Nephron (organoid): ENCODE measurements around the gene EEF1A1.

Experiments used
- H3K27ac Mint-ChIP-seq, 3 experiments: 2 replicates each; pipeline ENCODE4 v1.8.0; 2020; ENCODE audit warnings: mixed read lengths in 3 of 3, mild to moderate bottlenecking in 2 of 3, moderate library complexity in 1 of 3
- H3K27me3 Mint-ChIP-seq: 2 replicates; pipeline ENCODE4 v1.8.0; 2021; ENCODE audit warnings: low read depth, mild to moderate bottlenecking, moderate library complexity, mixed read lengths
- H3K36me3 Mint-ChIP-seq: 2 replicates; pipeline ENCODE4 v1.8.0; 2020; ENCODE audit warnings: low read depth, mixed read lengths
- H3K4me1 Mint-ChIP-seq: 2 replicates; pipeline ENCODE4 v1.8.0; 2020; ENCODE audit warnings: mixed read lengths
- H3K4me3 Mint-ChIP-seq, 3 experiments: 2 replicates each; pipeline ENCODE4 v1.8.0; 2020; ENCODE audit warnings: mild to moderate bottlenecking in 3 of 3, mixed read lengths in 3 of 3, moderate library complexity in 2 of 3
- H3K9me3 Mint-ChIP-seq: 2 replicates; pipeline ENCODE4 v1.8.0; 2020; ENCODE audit warnings: mixed read lengths
- TF ChIP-seq, protein P1 (sequence below), 3 experiments: fragments of 200-600 bp; sonication (generic); IDR thresholded peaks; one replicate each; pipeline ENCODE4 v1.5.0; 2021; ENCODE audit warnings: antibody characterized with exemption in 3 of 3; ENCODE audit not compliant: unreplicated experiment in 3 of 3

The EEF1A1 gene

DNA sequence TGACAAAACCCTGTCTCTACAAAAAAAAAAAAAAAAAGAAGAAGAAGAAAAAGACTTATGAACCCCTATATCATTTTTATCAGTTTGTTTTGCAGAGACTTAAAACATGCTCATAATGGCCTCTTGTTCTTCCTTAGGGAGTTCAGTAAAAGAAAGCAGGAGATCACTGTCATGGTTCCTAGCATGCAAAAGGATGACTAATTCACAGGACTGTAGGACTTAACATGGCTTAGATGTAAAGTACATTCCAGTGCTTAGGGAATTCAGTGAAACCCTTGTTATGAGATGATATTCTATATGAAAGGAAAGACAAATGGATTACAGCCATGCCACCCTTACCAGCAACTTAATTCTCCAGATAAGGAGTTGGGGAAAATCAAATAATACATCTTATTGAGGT, 29.5 kb downstream of the EEF1A1 start:
- Mint-ChIP-seq H3K36me3 (peaks cover 65% of the 10 kb centered on the region), H3K27me3 (no peaks in the 10 kb centered on the region), H3K4me1 (no peaks in the 10 kb centered on the region), H3K27ac (no peak overlapping the region), H3K9me3 (peaks cover 12% of the 10 kb centered on the region), H3K4me3 (no peak overlapping the region)
- TF ChIP-seq, protein P1, sequence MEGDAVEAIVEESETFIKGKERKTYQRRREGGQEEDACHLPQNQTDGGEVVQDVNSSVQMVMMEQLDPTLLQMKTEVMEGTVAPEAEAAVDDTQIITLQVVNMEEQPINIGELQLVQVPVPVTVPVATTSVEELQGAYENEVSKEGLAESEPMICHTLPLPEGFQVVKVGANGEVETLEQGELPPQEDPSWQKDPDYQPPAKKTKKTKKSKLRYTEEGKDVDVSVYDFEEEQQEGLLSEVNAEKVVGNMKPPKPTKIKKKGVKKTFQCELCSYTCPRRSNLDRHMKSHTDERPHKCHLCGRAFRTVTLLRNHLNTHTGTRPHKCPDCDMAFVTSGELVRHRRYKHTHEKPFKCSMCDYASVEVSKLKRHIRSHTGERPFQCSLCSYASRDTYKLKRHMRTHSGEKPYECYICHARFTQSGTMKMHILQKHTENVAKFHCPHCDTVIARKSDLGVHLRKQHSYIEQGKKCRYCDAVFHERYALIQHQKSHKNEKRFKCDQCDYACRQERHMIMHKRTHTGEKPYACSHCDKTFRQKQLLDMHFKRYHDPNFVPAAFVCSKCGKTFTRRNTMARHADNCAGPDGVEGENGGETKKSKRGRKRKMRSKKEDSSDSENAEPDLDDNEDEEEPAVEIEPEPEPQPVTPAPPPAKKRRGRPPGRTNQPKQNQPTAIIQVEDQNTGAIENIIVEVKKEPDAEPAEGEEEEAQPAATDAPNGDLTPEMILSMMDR (IDR thresholded peaks at IDR 0.05; ENCODE audit: unreplicated experiment in 3 of 3), result no peak

DNA sequence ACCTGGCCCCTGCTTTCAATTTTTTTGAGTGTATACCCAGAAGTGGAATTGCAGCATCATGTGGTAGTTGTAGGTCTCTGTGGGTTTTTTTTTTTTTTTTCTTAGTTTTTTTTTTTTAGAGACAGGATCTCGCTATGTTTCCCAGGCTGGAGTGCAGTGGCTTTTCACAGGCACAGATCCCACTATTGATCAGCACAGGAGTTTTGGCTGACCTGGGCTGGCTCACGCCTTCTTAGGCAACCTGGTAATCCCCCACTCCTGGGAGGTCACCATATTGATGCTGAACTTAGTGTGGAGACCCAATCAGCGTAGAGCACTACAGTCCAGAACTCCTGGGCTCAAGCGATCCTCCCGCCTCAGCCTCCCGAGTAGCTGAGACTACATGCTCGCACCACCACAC, 33.4 kb downstream of the EEF1A1 start:
- no peak overlapping the region for H3K27ac Mint-ChIP-seq
- no peaks in the 10 kb centered on the region for H3K4me1 Mint-ChIP-seq
- TF ChIP-seq, protein P1 (IDR thresholded peaks at IDR 0.05; ENCODE audit: unreplicated experiment in 3 of 3), result no peak
- peaks cover 12% of the 10 kb centered on the region for H3K9me3 Mint-ChIP-seq
- H3K27me3 Mint-ChIP-seq, result no peaks in the 10 kb centered on the region
- H3K36me3 Mint-ChIP-seq, result peaks cover 76% of the 10 kb centered on the region
- no peak overlapping the region for H3K4me3 Mint-ChIP-seq

DNA sequence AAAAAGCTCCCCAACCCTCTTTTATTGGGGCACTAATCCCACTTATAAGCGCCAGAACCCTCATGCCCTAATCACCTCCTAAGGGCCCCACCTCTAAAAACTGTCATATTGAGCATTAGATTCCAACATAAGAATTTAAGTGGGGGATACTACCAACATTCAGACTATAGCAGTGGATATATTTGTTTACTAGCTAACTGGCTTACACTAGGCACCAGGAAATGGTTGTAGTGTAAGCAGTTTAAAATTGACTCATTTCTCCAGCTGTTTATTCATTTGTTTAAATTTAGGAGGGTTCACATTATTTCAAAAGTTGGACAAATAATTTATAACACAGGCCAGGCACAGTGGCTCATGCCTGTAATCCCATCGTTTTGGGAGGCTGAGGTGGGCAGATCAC, 36.4 kb downstream of the EEF1A1 start:
- H3K4me3 Mint-ChIP-seq, result no peak overlapping the region
- H3K9me3 Mint-ChIP-seq, result peaks cover 3% of the 10 kb centered on the region
- H3K4me1 Mint-ChIP-seq, result no peaks in the 10 kb centered on the region
- TF ChIP-seq, protein P1 (IDR thresholded peaks at IDR 0.05; ENCODE audit: unreplicated experiment in 3 of 3), result no peak
- H3K27me3 Mint-ChIP-seq, result no peaks in the 10 kb centered on the region
- H3K27ac Mint-ChIP-seq, result no peak overlapping the region
- H3K36me3 Mint-ChIP-seq, result peaks cover 77% of the 10 kb centered on the region

DNA sequence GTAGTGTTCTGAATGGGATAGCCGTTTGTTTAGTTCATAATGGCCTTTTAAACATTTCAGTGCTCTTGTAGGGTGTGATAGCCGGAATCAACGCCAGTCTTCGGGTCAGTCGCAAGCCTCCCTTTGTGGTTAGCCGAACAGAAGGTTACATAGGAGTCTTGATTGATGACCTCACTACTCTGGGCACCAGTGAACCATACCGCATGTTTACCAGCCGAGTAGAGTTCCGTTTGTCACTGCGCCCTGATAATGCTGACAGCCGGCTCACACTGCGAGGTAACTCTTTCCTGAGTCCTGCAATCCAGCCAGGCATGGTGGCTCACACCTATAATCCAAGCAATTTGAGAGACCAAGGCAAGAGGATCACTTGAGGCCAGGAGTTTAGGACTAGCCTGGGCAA, 38.9 kb downstream of the EEF1A1 start:
- H3K4me3 Mint-ChIP-seq, result no peak overlapping the region
- no peaks in the 10 kb centered on the region for H3K27me3 Mint-ChIP-seq
- no peaks in the 10 kb centered on the region for H3K4me1 Mint-ChIP-seq
- TF ChIP-seq, protein P1 (IDR thresholded peaks at IDR 0.05; ENCODE audit: unreplicated experiment in 3 of 3), result no peak
- no peaks in the 10 kb centered on the region for H3K9me3 Mint-ChIP-seq
- H3K27ac Mint-ChIP-seq, result no peak overlapping the region
- peaks cover 69% of the 10 kb centered on the region for H3K36me3 Mint-ChIP-seq

DNA sequence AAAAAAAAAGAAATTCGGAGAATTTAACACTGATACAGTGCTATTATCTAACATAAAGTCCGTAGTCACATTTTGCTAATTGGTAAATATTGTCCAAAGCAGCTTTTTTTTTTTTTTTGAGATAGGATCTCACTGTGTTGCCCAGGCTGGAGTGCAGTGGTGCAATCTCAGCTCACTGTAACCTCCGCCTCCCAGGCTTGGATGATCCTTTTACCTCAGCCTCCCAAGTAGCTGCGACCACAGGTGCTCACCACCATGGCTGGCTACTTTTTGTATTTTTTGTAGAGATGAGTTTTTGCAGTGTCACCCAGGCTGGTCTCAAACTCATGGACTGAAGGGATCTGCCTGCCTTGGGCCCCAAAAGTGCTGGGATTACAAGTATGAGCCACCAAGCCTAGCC, 43.4 kb downstream of the EEF1A1 start:
- H3K4me1 Mint-ChIP-seq, result no peaks in the 10 kb centered on the region
- H3K27ac Mint-ChIP-seq, result no peak overlapping the region
- H3K4me3 Mint-ChIP-seq, result no peak overlapping the region
- TF ChIP-seq, protein P1 (IDR thresholded peaks at IDR 0.05; ENCODE audit: unreplicated experiment in 3 of 3), result no peak
- no peaks in the 10 kb centered on the region for H3K9me3 Mint-ChIP-seq
- H3K36me3 Mint-ChIP-seq, result peaks cover 52% of the 10 kb centered on the region
- H3K27me3 Mint-ChIP-seq, result no peaks in the 10 kb centered on the region

DNA sequence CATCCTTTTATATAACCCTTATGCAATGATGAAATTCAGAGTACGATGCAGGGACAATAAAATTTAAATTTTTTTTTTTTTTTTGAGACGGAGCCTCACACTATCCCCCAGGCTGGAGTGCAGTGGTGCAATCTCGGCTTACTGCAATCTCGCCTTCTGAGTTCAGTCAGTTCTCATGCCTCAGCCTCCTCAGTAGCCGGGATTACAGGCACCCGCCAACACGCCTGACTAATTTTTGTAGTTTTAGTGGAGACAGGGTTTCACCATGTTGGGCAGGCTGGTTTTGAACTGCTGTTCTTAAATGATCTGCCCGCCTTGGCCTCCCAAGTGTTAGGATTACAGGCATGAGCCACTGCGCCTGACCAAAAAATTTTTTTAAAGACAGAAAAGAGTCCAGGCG, 44.1 kb downstream of the EEF1A1 start:
- Mint-ChIP-seq H3K36me3 (peaks cover 52% of the 10 kb centered on the region), H3K9me3 (no peaks in the 10 kb centered on the region), H3K4me1 (no peaks in the 10 kb centered on the region), H3K27ac (no peak overlapping the region), H3K27me3 (no peaks in the 10 kb centered on the region), H3K4me3 (no peak overlapping the region)
- TF ChIP-seq, protein P1 (IDR thresholded peaks at IDR 0.05; ENCODE audit: unreplicated experiment in 3 of 3), result no peak
